Endothelial cell of umbilical vein (primary cell): ENCODE data around the gene BMPER. TPM values are rescaled to one million over a fixed set of nuclear protein-coding genes. Genes with fewer than 3 reads are reported as not detected.

Experiments used
- BruUV-seq: library from RNA; stranded (reverse); fragments of 400-500 nt; replicated peaks from 2 replicates; lab custom pipeline; 2021; lab: Mats Ljungman, UMichigan
- CTCF ChIA-PET: fragments of 300-600, 350-600 bp; sonication (Branson Sonifier 250); formaldehyde crosslinking; loops from one replicate; lab custom pipeline; 2021; ENCODE audit warnings: antibody characterized with exemption, inconsistent platforms; lab: Charles Lee
- POLR2A ChIA-PET: fragments of 300-600, 350-600 bp; sonication (Branson Sonifier 250); formaldehyde crosslinking; loops from one replicate; lab custom pipeline; 2021; ENCODE audit warnings: antibody characterized with exemption, inconsistent platforms; lab: Charles Lee
- DNase-seq: peaks from one replicate; pipeline ENCODE4 v3.0.0-alpha.2; 2011; ENCODE audit warnings: low read depth, low spot score
- FAIRE-seq: peaks from 2 replicates; lab custom pipeline; 2011; peaks lifted over from hg19 to GRCh38; lab: Jason Lieb, UNC
- H2AFZ ChIP-seq: 2 replicates; pipeline ENCODE4 v1.6.0; 2012; ENCODE audit warnings: low read depth, low read length, control low read depth, inconsistent platforms
- H3K27ac ChIP-seq: 2 replicates; pipeline ENCODE4 v1.5.1; 2011; ENCODE audit warnings: low read depth, mild to moderate bottlenecking, control low read depth, low read length, moderate library complexity; ENCODE audit not compliant: insufficient read depth
- H3K27me3 ChIP-seq, 2 experiments: 2 replicates each; pipeline versions ENCODE4 v1.6.0 to v1.6.1; 2011; ENCODE audit warnings: low read length in 2 of 2, mixed read lengths in 1 of 2; ENCODE audit not compliant: control insufficient read depth in 2 of 2, insufficient read depth in 2 of 2
- H3K36me3 ChIP-seq, 2 experiments: 2 replicates in 1 of 2; 3 replicates in 1 of 2; pipeline ENCODE4 v1.5.1; 2011; ENCODE audit warnings: low read length in 2 of 2, mild to moderate bottlenecking in 1 of 2, moderate library complexity in 1 of 2; ENCODE audit not compliant: control insufficient read depth in 2 of 2, insufficient read depth in 2 of 2; ENCODE audit errors: extremely low read depth in 1 of 2
- H3K4me1 ChIP-seq: 3 replicates; pipeline ENCODE4 v1.5.1; 2011; ENCODE audit warnings: mild to moderate bottlenecking, low read length; ENCODE audit not compliant: control insufficient read depth, insufficient read depth; ENCODE audit errors: extremely low read depth
- H3K4me2 ChIP-seq: 2 replicates; pipeline ENCODE4 v1.6.1; 2011; ENCODE audit warnings: low read length, control low read depth, mixed read lengths; ENCODE audit not compliant: insufficient read depth
- H3K4me3 ChIP-seq, 3 experiments: fragments of 200-600 bp in 1 of 3; sonication (generic), shearing (Covaris generic) in 1 of 3; replicated peaks in 1 of 3; 2 replicates each; pipeline ENCODE4 v1.5.1; 2011 to 2016; ENCODE audit warnings: control low read depth in 3 of 3, low read length in 3 of 3, mild to moderate bottlenecking in 2 of 3, inconsistent platforms in 1 of 3, low read depth in 1 of 3, moderate library complexity in 1 of 3; ENCODE audit not compliant: insufficient read depth in 1 of 3
- H3K79me2 ChIP-seq: 2 replicates; pipeline ENCODE4 v1.6.0; 2012; ENCODE audit warnings: low read length, inconsistent platforms; ENCODE audit not compliant: control insufficient read depth, insufficient read depth
- H3K9ac ChIP-seq: replicated peaks from 2 replicates; pipeline ENCODE3; 2011; ENCODE audit warnings: low read length, control low read depth; ENCODE audit not compliant: insufficient read depth; ENCODE audit errors: extremely low read depth
- H3K9me1 ChIP-seq: replicated peaks from 3 replicates; pipeline ENCODE4 v1.6.0; 2011; ENCODE audit warnings: mild to moderate bottlenecking, low read length; ENCODE audit not compliant: control insufficient read depth, insufficient read depth; ENCODE audit errors: extremely low read depth
- H3K9me3 ChIP-seq: replicated peaks from 2 replicates; pipeline ENCODE4 v1.5.1; 2012; ENCODE audit warnings: low read length, inconsistent platforms; ENCODE audit not compliant: control insufficient read depth, insufficient read depth
- H4K20me1 ChIP-seq: replicated peaks from 2 replicates; pipeline ENCODE3; 2011; ENCODE audit warnings: mild to moderate bottlenecking, low read length; ENCODE audit not compliant: control insufficient read depth, insufficient read depth; ENCODE audit errors: extremely low read depth
- EZH2 ChIP-seq: IDR thresholded peaks from 2 replicates; pipeline ENCODE4 v1.6.1; 2012; ENCODE audit warnings: borderline replicate concordance, low read depth, mild to moderate bottlenecking, moderate library complexity, low read length, inconsistent platforms; ENCODE audit not compliant: severe bottlenecking
- FOS ChIP-seq: IDR thresholded peaks from 2 replicates; pipeline ENCODE4 v1.6.1; 2011; ENCODE audit warnings: mild to moderate bottlenecking, low read length, moderate library complexity, borderline replicate concordance; ENCODE audit not compliant: insufficient read depth
- GATA2 ChIP-seq: IDR thresholded peaks from 2 replicates; pipeline ENCODE4 v1.7.0; 2011; ENCODE audit warnings: low read depth, mild to moderate bottlenecking, moderate library complexity, mixed read lengths, low read length; ENCODE audit not compliant: insufficient read length, insufficient read depth
- JUN ChIP-seq: IDR thresholded peaks from 2 replicates; pipeline ENCODE4 v1.6.1; 2011; ENCODE audit warnings: borderline replicate concordance, low read depth; ENCODE audit not compliant: insufficient read length, insufficient read depth
- MYC ChIP-seq: IDR thresholded peaks from one replicate; pipeline ENCODE4 v1.6.1; 2011; ENCODE audit warnings: mild to moderate bottlenecking, low read depth, low read length
- POLR2A ChIP-seq: IDR thresholded peaks from 2 replicates; pipeline ENCODE4 v1.6.1; 2012; ENCODE audit warnings: low read depth, mild to moderate bottlenecking, control low read depth, low read length
- POLR2AphosphoS5 ChIP-seq: IDR thresholded peaks from 2 replicates; pipeline ENCODE4 v1.6.1; 2012; ENCODE audit warnings: low read depth, mild to moderate bottlenecking, control low read depth, low read length, moderate library complexity; ENCODE audit not compliant: insufficient read depth
- dilution Hi-C: fragments of 300-500 bp; cut with MboI; formaldehyde crosslinking; loops from one replicate; pipeline ENCODE4 v1.15.0; 2019; ENCODE audit warnings: low sequenced_read_pairs; ENCODE audit not compliant: extremely low pct_ligation_motif_present
- intact Hi-C: fragments of 100-400 bp; cut with micrococcal nuclease; formaldehyde crosslinking; loops from one replicate; pipeline ENCODE4 v1.10.0; 2022
- polyA plus RNA-seq, 4 experiments: library from polyadenylated mRNA; depleted of rRNA in 3 of 4; stranded (reverse) in 3 of 4; unstranded in 1 of 4; fragments of >200 nt; gene quantifications; 2 replicates each; pipeline versions ENCODE4 v1.2.1 to v1.2.3, GENCODE V29; 2011 to 2012; ENCODE audit warnings: missing spikeins in 1 of 4
- total RNA-seq: library from RNA; stranded (reverse); gene quantifications from 2 replicates; pipeline ENCODE4 v1.2.3, GENCODE V29; 2021
- TF ChIP-seq, protein P1 (sequence below): IDR thresholded peaks from 2 replicates; pipeline ENCODE4 v1.6.1; 2011; ENCODE audit not compliant: insufficient read depth, insufficient read length
- TF ChIP-seq, protein P2 (sequence below), 2 donors: IDR thresholded peaks; 1 replicate in 1 of 2; 2 replicates in 1 of 2; pipeline ENCODE4 v1.5.1; 2011; ENCODE audit warnings: low read length in 2 of 2, mild to moderate bottlenecking in 2 of 2, moderate library complexity in 2 of 2, control low read depth in 1 of 2, inconsistent platforms in 1 of 2, low read depth in 1 of 2; ENCODE audit not compliant: insufficient read depth in 1 of 2; ENCODE audit errors: extremely low read depth in 1 of 2

BMPER gene
- total and polyA plus RNA-seq, 2 donors (not counting 3 experiments of a cell fraction or from before 2014, with no cell fraction given), result 0.10 to 0.13 TPM

DNA sequence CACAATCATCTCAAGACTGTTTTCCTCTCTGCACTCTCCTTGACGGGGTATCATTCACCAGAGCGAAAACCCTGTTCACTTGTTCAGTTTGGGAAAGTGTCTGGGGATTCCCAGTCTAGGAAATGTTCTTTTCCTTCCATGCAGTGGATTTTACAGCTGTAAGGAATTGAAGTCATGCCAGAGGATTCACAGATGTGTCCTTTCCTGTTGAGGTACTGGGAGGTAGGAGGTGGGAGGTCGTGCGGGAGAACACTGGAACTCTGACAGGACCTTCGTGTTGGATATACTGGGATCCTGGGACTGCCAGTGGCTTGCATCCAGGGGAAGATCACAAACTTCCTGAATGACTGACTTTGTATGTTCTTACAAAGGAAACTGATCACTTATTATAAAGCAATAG is 185.5 kb downstream of the BMPER start:
- Histone ChIP-seq H3K27me3 (no peaks in the 10 kb centered on the region), H3K4me1 (no peaks in the 10 kb centered on the region), H3K4me2 (no peak overlapping the region), H3K4me3 (no peak overlapping the region), H4K20me1 (no peaks in the 10 kb centered on the region), H2AFZ (no peak overlapping the region), H3K9ac (no peak overlapping the region), H3K27ac (no peak overlapping the region), H3K36me3 (no peaks in the 10 kb centered on the region), H3K9me1 (no peaks in the 10 kb centered on the region), H3K79me2 (no peaks in the 10 kb centered on the region), H3K9me3 (no peaks in the 10 kb centered on the region)
- TF ChIP-seq POLR2AphosphoS5, result no peak
- no peak for TF ChIP-seq FOS
- no peak for TF ChIP-seq EZH2
- TF ChIP-seq, protein P1, sequence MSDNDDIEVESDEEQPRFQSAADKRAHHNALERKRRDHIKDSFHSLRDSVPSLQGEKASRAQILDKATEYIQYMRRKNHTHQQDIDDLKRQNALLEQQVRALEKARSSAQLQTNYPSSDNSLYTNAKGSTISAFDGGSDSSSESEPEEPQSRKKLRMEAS, result no peak
- no peak for TF ChIP-seq MYC
- no peak for TF ChIP-seq JUN
- TF ChIP-seq, protein P2, sequence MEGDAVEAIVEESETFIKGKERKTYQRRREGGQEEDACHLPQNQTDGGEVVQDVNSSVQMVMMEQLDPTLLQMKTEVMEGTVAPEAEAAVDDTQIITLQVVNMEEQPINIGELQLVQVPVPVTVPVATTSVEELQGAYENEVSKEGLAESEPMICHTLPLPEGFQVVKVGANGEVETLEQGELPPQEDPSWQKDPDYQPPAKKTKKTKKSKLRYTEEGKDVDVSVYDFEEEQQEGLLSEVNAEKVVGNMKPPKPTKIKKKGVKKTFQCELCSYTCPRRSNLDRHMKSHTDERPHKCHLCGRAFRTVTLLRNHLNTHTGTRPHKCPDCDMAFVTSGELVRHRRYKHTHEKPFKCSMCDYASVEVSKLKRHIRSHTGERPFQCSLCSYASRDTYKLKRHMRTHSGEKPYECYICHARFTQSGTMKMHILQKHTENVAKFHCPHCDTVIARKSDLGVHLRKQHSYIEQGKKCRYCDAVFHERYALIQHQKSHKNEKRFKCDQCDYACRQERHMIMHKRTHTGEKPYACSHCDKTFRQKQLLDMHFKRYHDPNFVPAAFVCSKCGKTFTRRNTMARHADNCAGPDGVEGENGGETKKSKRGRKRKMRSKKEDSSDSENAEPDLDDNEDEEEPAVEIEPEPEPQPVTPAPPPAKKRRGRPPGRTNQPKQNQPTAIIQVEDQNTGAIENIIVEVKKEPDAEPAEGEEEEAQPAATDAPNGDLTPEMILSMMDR (IDR thresholded peaks at IDR 0.05; ENCODE audit: extremely low read depth in 1 of 2, insufficient read depth in 1 of 2, low read depth in 1 of 2, low read length in 2 of 2), result no peak
- TF ChIP-seq POLR2A, result no peak
- no peak for TF ChIP-seq GATA2
- CTCF ChIA-PET, result interaction anchor here (0.8 to 2.5 kb wide), 8 partner anchors 10 to 1429 kb away, joined by 3 to 26 read pairs (median 4); no protein-coding TSS in a partner anchor
- POLR2A ChIA-PET, result no interaction called here
- dilution Hi-C loops, result no loop called here
- intact Hi-C loops, result loop anchor here (5.0 kb wide), 1 partner anchor 76 kb away; no protein-coding TSS in a partner anchor
- DNase-seq (no peak), FAIRE-seq (no peak)
- no TSS peak for BruUV-seq
